Peyer's patch (tissue), 4 donors: ENCODE results near the gene DYNLT5.

Experiments
- POLR2A ChIP-seq, 2 donors: fragments of 450-650 bp; IDR thresholded peaks; one replicate each; pipeline ENCODE4 v1.5.1; 2017; ENCODE audit warnings: antibody characterized with exemption in 2 of 2, mild to moderate bottlenecking in 2 of 2, moderate library complexity in 2 of 2
- TF ChIP-seq, protein P1 (sequence below), 6 experiments: fragments of 450-650 bp in 4 of 6; fragments of 200-600 bp in 2 of 6; sonication (generic) in 1 of 6; IDR thresholded peaks; one replicate each; pipeline ENCODE4 v1.5.1; 2017 to 2019; ENCODE audit warnings: antibody characterized with exemption in 6 of 6, mild to moderate bottlenecking in 3 of 6, moderate library complexity in 1 of 6

DNA sequence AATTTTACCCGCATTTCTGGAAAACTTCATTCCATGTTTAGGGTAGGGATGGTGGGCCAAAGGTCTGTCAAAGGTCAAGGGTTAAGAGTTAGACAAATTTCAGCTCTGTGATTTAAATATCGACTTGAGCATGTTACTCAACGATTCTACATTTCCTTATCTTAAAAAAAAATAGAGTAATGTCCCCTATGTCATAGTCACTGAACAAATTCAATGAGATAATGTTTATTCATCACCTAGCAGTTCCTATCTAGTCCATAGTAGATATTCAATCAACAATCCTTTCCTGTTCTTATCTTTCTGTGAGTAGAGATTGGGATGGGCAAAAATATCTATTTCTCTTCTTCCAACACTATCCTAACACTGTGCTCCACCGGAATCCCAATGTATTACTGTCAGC, 1.1 kb upstream of the DYNLT5 start:
- TF ChIP-seq, protein P1, sequence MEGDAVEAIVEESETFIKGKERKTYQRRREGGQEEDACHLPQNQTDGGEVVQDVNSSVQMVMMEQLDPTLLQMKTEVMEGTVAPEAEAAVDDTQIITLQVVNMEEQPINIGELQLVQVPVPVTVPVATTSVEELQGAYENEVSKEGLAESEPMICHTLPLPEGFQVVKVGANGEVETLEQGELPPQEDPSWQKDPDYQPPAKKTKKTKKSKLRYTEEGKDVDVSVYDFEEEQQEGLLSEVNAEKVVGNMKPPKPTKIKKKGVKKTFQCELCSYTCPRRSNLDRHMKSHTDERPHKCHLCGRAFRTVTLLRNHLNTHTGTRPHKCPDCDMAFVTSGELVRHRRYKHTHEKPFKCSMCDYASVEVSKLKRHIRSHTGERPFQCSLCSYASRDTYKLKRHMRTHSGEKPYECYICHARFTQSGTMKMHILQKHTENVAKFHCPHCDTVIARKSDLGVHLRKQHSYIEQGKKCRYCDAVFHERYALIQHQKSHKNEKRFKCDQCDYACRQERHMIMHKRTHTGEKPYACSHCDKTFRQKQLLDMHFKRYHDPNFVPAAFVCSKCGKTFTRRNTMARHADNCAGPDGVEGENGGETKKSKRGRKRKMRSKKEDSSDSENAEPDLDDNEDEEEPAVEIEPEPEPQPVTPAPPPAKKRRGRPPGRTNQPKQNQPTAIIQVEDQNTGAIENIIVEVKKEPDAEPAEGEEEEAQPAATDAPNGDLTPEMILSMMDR (IDR thresholded peaks at IDR 0.05) = no peak
- no peak for TF ChIP-seq POLR2A (IDR thresholded peaks at IDR 0.05)
